ENCODE measurements around the gene ZSCAN5C.
"Not testable (repeated sequence)": the region's sequence is repeated elsewhere in the genome, so short reads cannot be mapped to it uniquely, and the experiment has no call there.

ZSCAN5C gene

GRCh38 chr19:56193981-56194640, 8.0 kb upstream of the ZSCAN5C start:
- Histone ChIP-seq H3K27me3 (ENCODE audit: control insufficient read depth, insufficient read depth, low read length) (no peaks in the 10 kb centered on the region), H3K36me3 (ENCODE audit: insufficient read depth, low read length) (no peaks in the 10 kb centered on the region), H3K4me2 (ENCODE audit: low read length) (no peak overlapping the region), H3K9me3 (replicated peaks; ENCODE audit: low read length) (no peaks in the 10 kb centered on the region), H3K9ac (ENCODE audit: low read depth, low read length) (no peak overlapping the region), H3K4me3 (ENCODE audit: low read length) (no peak overlapping the region), H3K4me1 (ENCODE audit: control insufficient read depth, insufficient read depth, low read length) (no peaks in the 10 kb centered on the region)

DNA sequence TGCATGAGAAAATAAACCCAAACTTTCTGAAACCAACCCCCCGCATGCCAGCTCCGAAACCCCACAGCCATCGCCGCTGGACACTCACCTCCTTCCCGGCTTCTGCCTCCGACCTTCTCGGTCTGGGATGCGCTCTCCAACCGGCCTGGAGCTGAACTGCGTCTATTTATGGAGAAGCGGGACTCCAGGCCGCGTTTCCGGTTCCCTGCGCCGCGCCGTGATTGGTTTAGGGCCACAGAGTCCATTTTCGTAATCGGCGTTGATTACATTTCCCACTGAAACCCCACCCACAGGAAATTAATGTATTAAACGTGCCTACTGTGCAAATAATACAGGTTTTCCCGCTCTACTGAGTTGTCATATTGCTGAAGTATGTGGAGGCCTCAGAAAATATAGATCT, 4.4 kb upstream of the ZSCAN5C start, which contains the start of gene ZSCAN5B:
Gene ZSCAN5B (minus strand): TSS at position 138 of the 400 bp plus-strand sequence. CDS start 4,731 bp downstream, outside the sequence.
- H3K27me3 ChIP-seq (ENCODE audit: control insufficient read depth, insufficient read depth, low read length); H3K36me3 ChIP-seq (ENCODE audit: insufficient read depth, low read length); H3K9me3 ChIP-seq (replicated peaks; ENCODE audit: low read length); H3K4me3 ChIP-seq (ENCODE audit: low read length); H3K4me1 ChIP-seq (ENCODE audit: control insufficient read depth, insufficient read depth, low read length); H3K9ac ChIP-seq (ENCODE audit: low read depth, low read length); H3K4me2 ChIP-seq (ENCODE audit: low read length): not testable (repeated sequence)

GRCh38 chr19:56199687-56200086, 2.4 kb upstream of the ZSCAN5C start:
- H3K9ac ChIP-seq (ENCODE audit: low read depth, low read length) = no peak overlapping the region
- no peaks in the 10 kb centered on the region for H3K9me3 ChIP-seq (replicated peaks; ENCODE audit: low read length)
- H3K4me2 ChIP-seq (ENCODE audit: low read length) = no peak overlapping the region
- H3K36me3 ChIP-seq (ENCODE audit: insufficient read depth, low read length) = no peaks in the 10 kb centered on the region
- no peak overlapping the region for H3K4me3 ChIP-seq (ENCODE audit: low read length)
- no peaks in the 10 kb centered on the region for H3K4me1 ChIP-seq (ENCODE audit: control insufficient read depth, insufficient read depth, low read length)
- no peaks in the 10 kb centered on the region for H3K27me3 ChIP-seq (ENCODE audit: control insufficient read depth, insufficient read depth, low read length)

DNA sequence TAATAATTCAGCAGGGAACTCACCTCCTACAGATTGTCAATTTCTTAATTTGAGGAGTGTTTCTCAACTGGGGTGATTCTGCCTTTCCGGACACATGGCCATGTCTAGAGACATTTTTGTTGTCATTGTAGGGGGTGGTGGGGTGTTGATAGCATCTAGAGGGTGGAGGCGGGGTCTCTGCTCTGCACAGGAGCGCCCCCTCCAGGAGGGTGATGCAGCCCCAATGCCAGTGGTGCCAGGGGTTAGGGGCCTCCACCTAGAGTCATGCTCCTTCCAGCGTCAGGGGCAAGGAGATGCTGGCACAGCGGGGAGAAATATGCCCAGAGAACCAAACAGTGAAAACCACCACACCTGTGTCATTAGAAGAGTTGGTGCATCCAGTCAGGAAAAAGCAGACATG, 5.5 kb downstream of the ZSCAN5C start:
- not testable (repeated sequence) for H3K4me2 ChIP-seq (ENCODE audit: low read length); H3K9ac ChIP-seq (ENCODE audit: low read depth, low read length); H3K9me3 ChIP-seq (replicated peaks; ENCODE audit: low read length); H3K36me3 ChIP-seq (ENCODE audit: insufficient read depth, low read length); H3K4me3 ChIP-seq (ENCODE audit: low read length); H3K4me1 ChIP-seq (ENCODE audit: control insufficient read depth, insufficient read depth, low read length); H3K27me3 ChIP-seq (ENCODE audit: control insufficient read depth, insufficient read depth, low read length)

DNA sequence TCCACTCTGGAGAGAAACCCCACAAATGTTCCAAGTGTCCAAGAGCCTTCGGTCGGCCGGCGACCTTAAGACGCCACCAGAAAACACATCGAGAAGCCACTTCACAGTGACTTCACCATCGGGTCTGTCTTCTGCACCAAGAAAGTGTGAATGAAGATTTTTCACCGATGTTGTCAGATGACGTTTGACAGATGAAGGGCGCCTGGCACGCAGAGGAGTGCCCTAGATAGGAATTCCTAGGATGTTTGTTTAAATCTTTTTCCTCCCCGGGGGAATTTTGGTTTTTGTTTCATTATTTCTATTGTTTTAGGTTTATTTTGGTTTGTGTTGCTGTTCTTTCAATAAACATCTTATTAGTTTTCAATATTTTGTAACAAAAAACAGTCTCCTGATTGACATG, 7.0 kb downstream of the ZSCAN5C start:
- H3K36me3 ChIP-seq (ENCODE audit: insufficient read depth, low read length) = no peaks in the 10 kb centered on the region
- no peak overlapping the region for H3K4me2 ChIP-seq (ENCODE audit: low read length)
- no peak overlapping the region for H3K9ac ChIP-seq (ENCODE audit: low read depth, low read length)
- H3K9me3 ChIP-seq (replicated peaks; ENCODE audit: low read length) = no peaks in the 10 kb centered on the region
- H3K4me1 ChIP-seq (ENCODE audit: control insufficient read depth, insufficient read depth, low read length) = no peaks in the 10 kb centered on the region
- H3K27me3 ChIP-seq (ENCODE audit: control insufficient read depth, insufficient read depth, low read length) = no peaks in the 10 kb centered on the region
- no peak overlapping the region for H3K4me3 ChIP-seq (ENCODE audit: low read length)

DNA sequence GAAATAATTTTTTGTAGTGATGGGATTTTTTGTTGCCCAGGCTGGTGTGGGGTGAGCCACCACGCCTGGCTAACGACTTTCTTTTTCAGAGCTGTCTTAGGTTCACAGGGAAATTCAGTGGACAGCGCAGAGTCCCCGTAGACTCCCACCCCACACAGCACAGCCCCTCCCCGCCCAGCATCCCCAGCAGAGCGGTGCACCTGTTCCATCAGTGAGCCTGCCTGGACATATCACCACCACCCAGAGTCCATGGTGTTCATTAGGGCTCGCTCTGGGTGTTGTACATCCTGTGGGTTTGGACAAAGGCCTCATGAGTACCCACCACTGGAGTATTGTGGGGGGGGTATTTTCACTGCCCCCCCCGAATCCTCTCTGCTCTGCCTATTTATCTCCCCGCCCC, 8.0 kb downstream of the ZSCAN5C start:
- not testable (repeated sequence) for H3K9me3 ChIP-seq (replicated peaks; ENCODE audit: low read length); H3K9ac ChIP-seq (ENCODE audit: low read depth, low read length); H3K36me3 ChIP-seq (ENCODE audit: insufficient read depth, low read length); H3K27me3 ChIP-seq (ENCODE audit: control insufficient read depth, insufficient read depth, low read length); H3K4me1 ChIP-seq (ENCODE audit: control insufficient read depth, insufficient read depth, low read length); H3K4me3 ChIP-seq (ENCODE audit: low read length); H3K4me2 ChIP-seq (ENCODE audit: low read length)

- no peaks in the 10 kb centered on the region for H3K36me3 ChIP-seq (ENCODE audit: insufficient read depth, low read length)
Observed at GRCh38 chr19:56211718-56212117, 9.6 kb downstream of the ZSCAN5C start.

GRCh38 chr19:56217039-56217949, 15.2 kb downstream of the ZSCAN5C start:
- H3K4me1 ChIP-seq (ENCODE audit: control insufficient read depth, insufficient read depth, low read length) = peaks cover 9% of the 10 kb centered on the region
- H3K4me3 ChIP-seq (ENCODE audit: low read length) = peak overlapping the region; percentile 64
- H3K27me3 ChIP-seq (ENCODE audit: control insufficient read depth, insufficient read depth, low read length) = peaks cover 3% of the 10 kb centered on the region
- peak overlapping the region; percentile 54 for H3K9ac ChIP-seq (ENCODE audit: low read depth, low read length)
- H3K9me3 ChIP-seq (replicated peaks; ENCODE audit: low read length) = no peaks in the 10 kb centered on the region
- peak overlapping the region; percentile 86 for H3K4me2 ChIP-seq (ENCODE audit: low read length)
- H3K36me3 ChIP-seq (ENCODE audit: insufficient read depth, low read length) = no peaks in the 10 kb centered on the region

More at GRCh38 chr19:56211718-56212117, 9.6 kb downstream of the ZSCAN5C start:
- no peak overlapping the region for H3K4me2 ChIP-seq (ENCODE audit: low read length)
- H3K9me3 ChIP-seq (replicated peaks; ENCODE audit: low read length) = no peaks in the 10 kb centered on the region
- H3K4me1 ChIP-seq (ENCODE audit: control insufficient read depth, insufficient read depth, low read length) = no peaks in the 10 kb centered on the region
- no peak overlapping the region for H3K4me3 ChIP-seq (ENCODE audit: low read length)
- peaks cover 3% of the 10 kb centered on the region for H3K27me3 ChIP-seq (ENCODE audit: control insufficient read depth, insufficient read depth, low read length)
- no peak overlapping the region for H3K9ac ChIP-seq (ENCODE audit: low read depth, low read length)

DNA sequence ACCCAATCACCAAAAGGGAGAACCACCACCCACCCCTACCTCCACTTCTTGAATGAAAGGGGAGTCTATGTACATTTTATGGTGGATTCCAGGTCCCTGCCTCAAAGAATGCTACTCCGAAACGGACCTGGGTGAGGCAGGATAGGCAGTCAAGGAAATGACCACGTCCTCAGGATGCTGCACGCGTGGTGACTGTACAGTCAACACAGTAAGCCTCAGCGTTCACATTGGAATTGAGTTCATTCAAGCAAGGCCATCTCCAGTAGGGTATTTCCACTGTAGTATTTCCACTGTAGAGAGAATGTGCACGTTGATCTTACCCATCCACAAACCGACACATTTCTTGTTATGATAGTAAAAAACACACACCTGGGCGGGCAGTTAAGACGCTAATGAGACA, 16.9 kb downstream of the ZSCAN5C start:
- Histone ChIP-seq H3K4me3 (ENCODE audit: low read length) (no peak overlapping the region), H3K4me1 (ENCODE audit: control insufficient read depth, insufficient read depth, low read length) (peaks cover 9% of the 10 kb centered on the region), H3K9me3 (replicated peaks; ENCODE audit: low read length) (no peaks in the 10 kb centered on the region), H3K27me3 (ENCODE audit: control insufficient read depth, insufficient read depth, low read length) (peaks cover 3% of the 10 kb centered on the region), H3K36me3 (ENCODE audit: insufficient read depth, low read length) (no peaks in the 10 kb centered on the region), H3K9ac (ENCODE audit: low read depth, low read length) (no peak overlapping the region), H3K4me2 (ENCODE audit: low read length) (no peak overlapping the region)

GRCh38 chr19:56221442-56221841, 19.4 kb downstream of the ZSCAN5C start:
- not testable (repeated sequence) for H3K4me2 ChIP-seq (ENCODE audit: low read length); H3K27me3 ChIP-seq (ENCODE audit: control insufficient read depth, insufficient read depth, low read length); H3K9ac ChIP-seq (ENCODE audit: low read depth, low read length); H3K9me3 ChIP-seq (replicated peaks; ENCODE audit: low read length); H3K4me1 ChIP-seq (ENCODE audit: control insufficient read depth, insufficient read depth, low read length); H3K4me3 ChIP-seq (ENCODE audit: low read length); H3K36me3 ChIP-seq (ENCODE audit: insufficient read depth, low read length)

GRCh38 chr19:56221851-56222250, 19.8 kb downstream of the ZSCAN5C start:
- H3K36me3 ChIP-seq (ENCODE audit: insufficient read depth, low read length) = no peaks in the 10 kb centered on the region
- H3K4me2 ChIP-seq (ENCODE audit: low read length) = no peak overlapping the region
- H3K9ac ChIP-seq (ENCODE audit: low read depth, low read length) = no peak overlapping the region
- H3K4me3 ChIP-seq (ENCODE audit: low read length) = no peak overlapping the region
- peaks cover 9% of the 10 kb centered on the region for H3K4me1 ChIP-seq (ENCODE audit: control insufficient read depth, insufficient read depth, low read length)
- H3K9me3 ChIP-seq (replicated peaks; ENCODE audit: low read length) = no peaks in the 10 kb centered on the region
- no peaks in the 10 kb centered on the region for H3K27me3 ChIP-seq (ENCODE audit: control insufficient read depth, insufficient read depth, low read length)
